NCI-H2171 (cell line): ENCODE data around the gene C4A.
"Not testable (repeated sequence)": the region's sequence is repeated elsewhere in the genome, so short reads cannot be mapped to it uniquely, and the experiment has no call there.

Source experiments
- DNase-seq: peaks from one replicate; lab custom pipeline; 2025; lab: John Stamatoyannopoulos, UW

Gene C4A

DNA sequence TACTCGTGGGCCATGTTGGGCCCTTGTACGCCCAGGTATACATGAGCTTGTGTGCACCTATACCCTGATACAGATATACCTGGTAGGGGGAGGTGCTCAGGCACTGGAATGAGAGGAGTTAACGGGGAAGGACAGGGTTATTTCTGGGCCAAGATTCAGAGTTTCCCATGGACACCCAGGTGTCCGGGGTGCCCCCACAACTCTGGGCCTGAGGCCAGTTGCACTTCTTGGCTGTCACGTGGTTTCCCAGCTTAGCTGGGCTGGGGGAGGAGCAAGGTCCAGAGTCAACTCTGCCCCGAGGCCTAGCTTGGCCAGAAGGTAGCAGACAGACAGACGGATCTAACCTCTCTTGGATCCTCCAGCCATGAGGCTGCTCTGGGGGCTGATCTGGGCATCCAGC, at the start of gene C4A:
Gene C4A, plus strand, starts transcription at position 314 of the 400 bp plus-strand sequence. Its CDS starts 51 bp downstream, at position 365.
- not testable (repeated sequence) for DNase-seq

- not testable (repeated sequence) for DNase-seq
Measured at GRCh38 chr6:31932137-31932536, 49.7 kb upstream of the C4A start.

DNA sequence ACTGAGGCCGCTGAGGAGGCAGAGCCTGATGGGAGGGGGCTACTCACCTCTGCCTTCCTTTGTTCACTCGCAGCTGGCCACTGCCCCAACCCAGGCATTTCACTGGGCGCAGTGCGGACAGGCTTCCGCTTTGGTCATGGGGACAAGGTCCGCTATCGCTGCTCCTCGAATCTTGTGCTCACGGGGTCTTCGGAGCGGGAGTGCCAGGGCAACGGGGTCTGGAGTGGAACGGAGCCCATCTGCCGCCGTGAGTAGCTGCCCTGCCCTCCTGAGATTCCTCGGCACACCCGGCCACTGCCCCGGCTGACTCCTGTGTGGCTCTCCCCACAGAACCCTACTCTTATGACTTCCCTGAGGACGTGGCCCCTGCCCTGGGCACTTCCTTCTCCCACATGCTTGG, 48.3 kb upstream of the C4A start:
- no peak for DNase-seq

DNA sequence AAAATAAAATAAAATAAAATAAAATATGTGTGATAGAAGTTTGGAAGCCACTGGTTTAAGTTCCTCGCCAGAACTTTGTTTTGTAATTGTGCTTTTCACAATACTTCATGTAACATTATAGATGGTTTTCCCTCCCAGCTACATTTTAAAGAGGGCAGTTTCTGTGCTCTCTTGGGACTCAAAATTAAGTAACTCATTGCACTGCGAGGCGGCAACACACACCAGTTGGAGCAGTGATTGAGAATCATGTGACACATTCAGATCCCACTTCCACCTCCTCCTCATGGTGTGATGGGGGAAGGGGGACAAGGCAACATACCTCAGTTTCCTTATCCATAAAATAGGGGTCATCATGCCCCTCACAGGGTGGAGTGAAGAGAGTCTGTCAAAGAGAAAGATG, 46.8 kb upstream of the C4A start:
- DNase-seq, result no peak

DNA sequence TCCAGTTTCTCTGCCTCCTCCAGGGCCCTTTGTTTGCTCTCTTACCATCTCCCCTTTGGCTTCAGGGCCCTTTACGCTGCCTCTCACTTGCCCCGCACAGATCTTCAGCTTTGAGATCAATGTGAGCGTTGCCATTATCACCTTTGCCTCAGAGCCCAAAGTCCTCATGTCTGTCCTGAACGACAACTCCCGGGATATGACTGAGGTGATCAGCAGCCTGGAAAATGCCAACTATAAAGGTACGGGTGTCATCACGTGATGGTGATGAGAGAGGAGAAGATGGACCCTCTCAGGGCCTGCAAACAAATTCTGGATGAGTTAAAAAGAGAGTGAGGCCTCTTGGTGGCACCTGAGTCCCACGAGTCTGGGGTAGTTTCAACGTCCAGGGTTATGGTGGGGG, 46.0 kb upstream of the C4A start:
- DNase-seq, result no peak

- peak; percentile 10 for DNase-seq
Measured at GRCh38 chr6:31940256-31940664, 41.6 kb upstream of the C4A start.

- no peak for DNase-seq
Measured at GRCh38 chr6:31943742-31944141, 38.1 kb upstream of the C4A start.

GRCh38 chr6:31945154-31945506, 36.7 kb upstream of the C4A start:
- no peak for DNase-seq

GRCh38 chr6:31945507-31946369, 36.1 kb upstream of the C4A start, which contains the start of gene CFB:
TSS of gene CFB (plus strand) at chr6:31946095. CDS start at chr6:31946222, 127 bp downstream.
- no peak for DNase-seq

DNA sequence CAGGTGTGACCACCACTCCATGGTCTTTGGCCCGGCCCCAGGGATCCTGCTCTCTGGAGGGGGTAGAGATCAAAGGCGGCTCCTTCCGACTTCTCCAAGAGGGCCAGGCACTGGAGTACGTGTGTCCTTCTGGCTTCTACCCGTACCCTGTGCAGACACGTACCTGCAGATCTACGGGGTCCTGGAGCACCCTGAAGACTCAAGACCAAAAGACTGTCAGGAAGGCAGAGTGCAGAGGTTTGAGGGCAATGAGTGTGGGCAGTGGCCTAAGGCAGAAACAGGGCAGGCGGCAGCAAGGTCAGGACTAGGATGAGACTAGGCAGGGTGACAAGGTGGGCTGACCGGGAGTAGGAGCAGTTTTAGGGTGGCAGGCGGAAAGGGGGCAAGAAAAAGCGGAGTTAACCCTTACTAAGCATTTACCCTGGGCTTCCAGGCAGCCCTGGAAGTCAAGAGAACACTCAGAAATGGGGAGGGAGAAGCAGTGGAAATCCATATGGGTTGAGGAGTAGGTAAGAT, 35.4 kb upstream of the C4A start:
- no peak for DNase-seq

GRCh38 chr6:31947070-31947675, 34.7 kb upstream of the C4A start:
- no peak for DNase-seq

DNA sequence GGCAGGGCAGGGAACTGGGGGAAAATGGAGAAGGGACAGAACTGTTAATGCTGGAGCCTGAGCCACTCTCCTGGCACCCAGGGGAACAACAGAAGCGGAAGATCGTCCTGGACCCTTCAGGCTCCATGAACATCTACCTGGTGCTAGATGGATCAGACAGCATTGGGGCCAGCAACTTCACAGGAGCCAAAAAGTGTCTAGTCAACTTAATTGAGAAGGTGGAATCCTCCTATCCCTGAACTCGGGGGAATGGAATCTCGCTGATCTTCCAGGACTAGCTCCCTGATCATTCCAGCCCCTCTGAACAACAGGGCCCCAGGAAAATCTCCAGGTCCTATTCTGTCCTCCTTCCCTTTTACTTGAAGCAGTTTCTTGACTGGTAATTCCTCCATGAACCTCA, 34.0 kb upstream of the C4A start:
- no peak for DNase-seq

- no peak for DNase-seq
Measured at GRCh38 chr6:31948306-31948705, 33.6 kb upstream of the C4A start.

- DNase-seq, result no peak
Measured at GRCh38 chr6:31948753-31949413, 33.0 kb upstream of the C4A start.

DNA sequence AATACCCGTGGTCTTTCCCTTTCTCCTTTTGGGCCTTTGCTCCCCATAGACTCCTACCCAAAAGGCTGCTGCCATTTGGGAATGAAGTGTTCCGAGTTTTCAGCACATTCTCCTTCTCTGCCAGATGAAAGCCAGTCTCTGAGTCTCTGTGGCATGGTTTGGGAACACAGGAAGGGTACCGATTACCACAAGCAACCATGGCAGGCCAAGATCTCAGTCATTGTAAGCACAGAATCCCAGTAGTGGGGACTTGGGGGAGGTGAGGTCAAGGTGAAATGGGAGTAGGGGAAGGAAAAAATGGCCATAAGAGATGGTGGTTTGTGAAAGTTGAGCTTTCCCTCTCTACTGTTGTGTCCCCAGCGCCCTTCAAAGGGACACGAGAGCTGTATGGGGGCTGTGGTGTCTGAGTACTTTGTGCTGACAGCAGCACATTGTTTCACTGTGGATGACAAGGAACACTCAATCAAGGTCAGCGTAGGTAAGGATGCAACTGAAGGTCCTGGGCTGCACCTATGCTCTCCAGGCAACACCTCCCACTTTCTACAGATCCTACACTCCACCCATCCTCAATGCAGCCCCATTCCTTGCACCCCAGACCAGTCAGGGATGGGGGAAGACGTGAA, 31.8 kb upstream of the C4A start:
- DNase-seq, result no peak

- no peak for DNase-seq
Measured at GRCh38 chr6:31952140-31952805, 29.6 kb upstream of the C4A start.

- no peak for DNase-seq
Measured at GRCh38 chr6:31952890-31953289, 29.0 kb upstream of the C4A start.

GRCh38 chr6:31954511-31954910, 27.3 kb upstream of the C4A start:
- no peak for DNase-seq

DNA sequence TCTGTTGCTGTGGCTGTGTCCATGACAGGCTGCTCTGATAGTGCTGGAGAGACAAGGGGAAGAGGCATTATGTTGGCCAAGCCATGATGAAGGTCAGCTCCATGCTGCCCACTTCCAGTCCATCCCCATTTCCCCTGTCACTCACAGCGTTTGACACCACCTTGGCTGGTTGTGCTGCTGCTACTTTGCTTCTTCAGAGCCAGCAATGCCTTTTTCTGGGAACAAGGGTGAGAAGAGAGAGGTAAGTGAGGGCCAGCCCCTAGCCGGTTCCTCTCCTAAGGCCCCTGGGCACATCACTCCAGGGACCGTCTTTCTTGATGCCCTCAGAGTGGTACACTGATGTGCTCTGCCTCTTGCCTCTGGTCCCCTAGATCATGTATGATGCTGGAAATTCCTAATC, 25.1 kb upstream of the C4A start:
- DNase-seq, result no peak

- no peak for DNase-seq
Measured at GRCh38 chr6:31958412-31958740, 23.5 kb upstream of the C4A start.

DNA sequence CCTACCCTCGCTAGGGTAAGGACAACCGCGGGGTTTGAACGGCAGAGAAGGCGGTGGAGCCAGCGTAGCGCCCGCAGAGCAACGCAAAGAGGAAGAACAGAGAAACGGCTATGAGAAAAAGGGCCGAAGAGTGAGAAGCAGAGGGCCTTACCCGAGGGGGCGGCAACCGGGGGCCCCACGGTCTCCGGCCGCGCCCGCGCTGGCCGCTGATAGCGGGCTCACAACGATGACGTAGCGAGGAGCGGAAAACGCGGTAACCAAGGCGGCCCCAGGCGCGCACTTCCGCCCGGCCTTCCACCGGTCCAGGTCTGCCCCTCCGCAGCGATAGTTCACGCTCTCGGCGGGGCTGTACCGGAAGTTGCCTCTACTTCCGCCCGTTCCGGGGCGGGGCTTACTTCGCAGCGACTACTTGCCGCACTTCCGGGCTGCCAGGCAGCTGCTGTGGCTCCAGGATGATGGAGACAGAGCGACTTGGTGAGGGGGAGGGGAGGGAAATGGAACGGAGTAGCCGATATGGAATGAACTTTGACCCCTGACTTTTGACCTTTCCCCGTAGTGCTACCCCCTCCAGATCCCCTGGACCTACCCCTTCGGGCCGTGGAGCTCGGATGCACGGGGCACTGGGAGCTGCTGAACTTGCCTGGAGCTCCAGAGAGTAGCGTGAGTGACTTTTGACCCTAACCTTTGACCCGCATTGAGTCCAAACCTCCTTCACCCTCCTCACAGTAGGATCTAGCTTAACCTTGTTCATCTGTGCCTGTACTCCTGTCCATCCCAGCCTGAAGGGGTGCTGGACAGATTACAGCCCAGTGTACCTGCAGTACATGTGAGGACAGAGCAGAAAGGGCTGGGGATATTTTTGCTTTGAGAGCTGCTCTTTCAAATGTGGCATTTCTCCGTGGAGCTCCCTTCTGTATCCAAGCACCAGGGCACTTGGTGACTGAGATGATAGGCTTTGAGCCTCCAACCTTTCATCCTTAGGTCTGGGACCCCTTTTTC, 22.8 kb upstream of the C4A start, which contains the start of the genes NELFE and SKIC2:
Gene NELFE, minus strand, starts transcription at position 231 of the 999 bp plus-strand sequence. CDS start 525 bp downstream, outside the sequence.
Gene SKIC2, plus strand, starts transcription at position 435 of the 999 bp plus-strand sequence. Its CDS starts 18 bp downstream, at position 453.
- peak; percentile 99 for DNase-seq
